ENCODE data around the gene ADAMTS19. TPM values are rescaled to one million over a fixed set of nuclear protein-coding genes. Genes with fewer than 3 reads are reported as not detected.
A peak's percentile ranks its signal among the peaks of the same experiment; 100 is the strongest.

The ADAMTS19 gene
- total RNA-seq, 4 donors from 2014 or later, result 0.67 to 3.3 (median 1.3) TPM

- Histone ChIP-seq H3K4me1 (peaks cover 0 to 6% (median 0%) of the 10 kb centered on the region in 4 donors), H3K4me3 (peak overlapping the region in 2 of 4 donors; percentile 64 to 65), H3K27me3 (no peaks in the 10 kb centered on the region), H3K9me3 (no peaks in the 10 kb centered on the region), H3K36me3 (no peaks in the 10 kb centered on the region), H3K27ac (no peak overlapping the region)
- TF ChIP-seq CTCF (IDR thresholded peaks at IDR 0.05), result no peak
- no peak for TF ChIP-seq POLR2A (IDR thresholded peaks at IDR 0.05)
- no peak for DNase-seq
These were observed 685 bp upstream of the ADAMTS19 start for GRCh38 chr5:129459450-129459776.

- Histone ChIP-seq H3K27ac (no peak overlapping the region), H3K36me3 (no peaks in the 10 kb centered on the region), H3K9me3 (no peaks in the 10 kb centered on the region), H3K27me3 (no peaks in the 10 kb centered on the region), H3K4me1 (peaks cover 0 to 6% (median 0%) of the 10 kb centered on the region in 4 donors), H3K4me3 (peak overlapping the region; percentile 0 to 65 (median 45))
- TF ChIP-seq CTCF (IDR thresholded peaks at IDR 0.05) (no peak), POLR2A (IDR thresholded peaks at IDR 0.05) (no peak)
- no peak for DNase-seq
These were observed 506 bp downstream of the ADAMTS19 start for GRCh38 chr5:129460672-129460935.

GRCh38 chr5:129460936-129461710, 1.0 kb downstream of the ADAMTS19 start:
- peak overlapping the region; percentile 21 to 65 (median 45) for H3K4me3 ChIP-seq
- no peaks in the 10 kb centered on the region for H3K36me3 ChIP-seq
- no peaks in the 10 kb centered on the region for H3K9me3 ChIP-seq
- H3K27me3 ChIP-seq, result no peaks in the 10 kb centered on the region
- H3K4me1 ChIP-seq, result peaks cover 0 to 6% (median 0%) of the 10 kb centered on the region in 4 donors
- peak in 2 of 3 donors; percentile 48 to 76 for DNase-seq
- TF ChIP-seq POLR2A (IDR thresholded peaks at IDR 0.05), result no peak
- peak in 3 of 6 experiments; percentile 43 to 47 (median 43) for TF ChIP-seq CTCF (IDR thresholded peaks at IDR 0.05)
- H3K27ac ChIP-seq, result peak overlapping the region in 1 of 4 donors; percentile 51

GRCh38 chr5:129461711-129462332, 1.7 kb downstream of the ADAMTS19 start:
- Histone ChIP-seq H3K36me3 (no peaks in the 10 kb centered on the region), H3K4me1 (peaks cover 0 to 6% (median 0%) of the 10 kb centered on the region in 4 donors), H3K4me3 (peak overlapping the region; percentile 21 to 65 (median 45)), H3K27ac (peak overlapping the region in 1 of 4 donors; percentile 51), H3K9me3 (no peaks in the 10 kb centered on the region), H3K27me3 (no peaks in the 10 kb centered on the region)
- no peak for TF ChIP-seq CTCF (IDR thresholded peaks at IDR 0.05)
- TF ChIP-seq POLR2A (IDR thresholded peaks at IDR 0.05), result no peak
- no peak for DNase-seq

- Histone ChIP-seq H3K36me3 (no peaks in the 10 kb centered on the region), H3K9me3 (no peaks in the 10 kb centered on the region), H3K27me3 (no peaks in the 10 kb centered on the region), H3K4me1 (peaks cover 0 to 3% (median 0%) of the 10 kb centered on the region in 4 donors), H3K4me3 (no peak overlapping the region), H3K27ac (no peak overlapping the region)
- DNase-seq, result no peak
- TF ChIP-seq POLR2A (IDR thresholded peaks at IDR 0.05) (no peak), CTCF (IDR thresholded peaks at IDR 0.05) (no peak)
These were observed 5.8 kb downstream of the ADAMTS19 start for GRCh38 chr5:129465776-129466344.

Data from Peyer's patch (tissue), 4 donors.